NCI-H187 (cell line): ENCODE results near the gene IQCN.

Source experiments
- DNase-seq, 2 experiments: peaks; one replicate each; lab custom pipeline; 2025; lab: John Stamatoyannopoulos, UW

IQCN gene

GRCh38 chr19:18266771-18267686 lies 7.2 kb downstream of the IQCN start:
- DNase-seq, result no peak

DNA sequence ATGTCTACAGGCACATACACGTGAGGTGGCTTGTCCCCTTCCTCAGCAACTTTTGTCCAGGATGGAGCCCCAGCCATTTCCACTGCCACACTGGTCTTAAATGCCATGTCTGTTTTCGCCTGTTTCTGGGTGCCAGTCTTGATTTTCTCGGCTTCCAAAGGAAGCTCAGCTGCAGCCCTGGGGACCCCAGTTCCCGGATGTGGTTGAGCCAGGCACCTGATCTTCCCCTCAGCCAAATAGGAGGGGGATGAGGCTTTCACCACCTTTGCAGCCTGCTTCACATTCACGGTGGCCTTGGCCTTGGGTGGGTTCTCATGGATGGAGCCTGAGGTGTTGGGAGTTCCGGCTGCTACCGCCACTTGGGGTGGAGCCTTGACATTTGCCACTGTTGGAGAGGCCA lies 8.7 kb downstream of the IQCN start:
- no peak for DNase-seq

- no peak for DNase-seq
These were observed 9.2 kb downstream of the IQCN start for GRCh38 chr19:18264971-18265540.

DNA sequence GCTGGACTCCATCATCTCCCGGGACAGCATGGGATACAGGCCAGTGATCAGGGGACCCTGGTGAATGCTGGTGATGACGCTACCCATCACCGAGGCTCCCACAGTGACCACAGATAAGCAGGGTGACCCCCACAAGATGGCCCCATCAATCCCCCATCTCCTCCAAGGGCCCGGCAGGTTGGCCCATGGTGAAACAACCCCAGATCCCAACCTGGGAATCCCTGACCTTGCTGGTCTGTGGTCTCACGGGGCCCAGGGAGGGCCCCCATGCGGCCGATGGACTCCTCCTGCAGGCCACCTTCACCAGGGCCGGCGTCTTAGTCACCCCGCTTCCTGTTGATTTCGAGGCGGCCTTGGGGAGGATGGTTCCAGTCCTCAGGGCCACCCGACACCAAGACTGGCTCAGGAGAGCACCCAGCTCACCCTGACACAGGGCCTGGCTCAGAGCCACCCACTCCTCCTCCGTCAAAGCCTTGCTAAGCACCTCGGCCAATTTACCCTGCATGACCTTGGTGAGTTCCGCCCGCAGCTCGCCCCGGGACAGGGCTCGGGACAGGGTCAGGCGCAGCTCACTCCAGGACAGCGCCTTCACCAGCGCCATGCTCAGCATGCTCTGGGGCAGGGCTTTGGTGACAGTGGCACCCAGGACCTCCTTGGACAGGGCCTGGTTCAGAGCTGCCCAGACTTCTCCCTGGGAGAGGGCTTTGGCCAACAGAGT lies 10.0 kb downstream of the IQCN start:
- DNase-seq, result no peak

DNA sequence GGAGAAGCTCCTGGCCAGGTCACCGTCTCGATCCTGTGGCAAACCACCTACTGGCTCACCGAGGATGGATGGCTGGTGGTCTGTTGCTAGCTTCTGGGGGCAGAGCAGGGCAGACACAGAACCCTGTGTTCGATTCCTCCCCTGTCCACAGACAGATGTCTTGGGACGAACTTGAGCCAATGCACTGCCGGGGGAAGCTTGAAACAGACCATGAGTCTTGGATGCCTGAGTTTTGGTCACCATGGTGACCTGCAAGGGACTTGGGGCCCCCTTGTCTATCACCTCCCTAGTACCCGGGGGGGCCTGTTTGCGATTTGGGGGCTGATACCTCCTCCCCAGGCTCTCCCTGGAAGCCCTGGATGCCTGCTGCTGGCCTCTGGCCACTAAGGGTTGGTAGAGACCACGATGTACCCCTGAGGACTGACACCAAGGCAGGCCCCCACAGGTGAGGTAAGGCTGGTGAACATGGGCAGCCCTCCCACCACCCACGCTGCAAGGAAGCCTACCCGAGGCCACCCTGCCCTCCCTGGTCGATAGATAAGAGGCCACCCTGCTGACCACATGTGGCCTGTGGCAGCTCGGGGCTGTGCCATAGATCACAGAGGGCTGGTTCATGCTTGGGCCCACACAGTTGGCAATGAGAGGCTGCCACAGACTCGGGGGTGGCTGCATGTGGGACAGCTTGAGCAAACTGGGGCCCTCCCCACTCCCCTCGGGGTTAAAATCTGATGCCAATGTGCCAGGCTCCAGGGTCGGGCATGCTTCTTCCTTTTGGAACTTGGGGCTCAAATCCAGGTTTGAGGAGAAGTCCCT lies 10.7 kb downstream of the IQCN start:
- DNase-seq, result no peak

- DNase-seq, result no peak
These were observed 11.3 kb downstream of the IQCN start for GRCh38 chr19:18262917-18263316.

DNA sequence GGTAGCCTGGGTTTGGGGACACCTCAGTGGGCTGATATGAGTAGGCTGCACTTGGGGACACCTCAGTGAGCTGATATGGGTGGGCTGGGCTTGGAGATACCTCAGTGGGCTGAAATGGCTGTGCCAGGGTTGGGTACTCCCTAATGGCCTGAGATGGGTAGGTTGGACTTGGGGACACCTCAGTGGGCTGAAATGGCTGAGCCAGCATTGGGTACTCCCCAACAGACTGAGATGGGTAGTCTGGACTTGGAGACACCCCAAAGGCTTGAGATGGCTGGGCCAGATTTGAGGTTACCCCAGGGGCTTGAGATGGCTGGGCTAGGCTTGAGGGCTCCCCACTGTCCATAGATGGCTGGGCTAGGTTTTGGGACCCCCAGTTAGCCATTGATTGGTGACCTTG lies 12.1 kb downstream of the IQCN start:
- DNase-seq, result no peak

- no peak for DNase-seq
These were observed 12.8 kb downstream of the IQCN start for GRCh38 chr19:18261474-18261873.

GRCh38 chr19:18259893-18260292 lies 14.4 kb downstream of the IQCN start:
- no peak for DNase-seq

GRCh38 chr19:18257503-18258470 lies 16.5 kb downstream of the IQCN start:
- DNase-seq, result no peak

GRCh38 chr19:18254546-18255503 lies 19.4 kb downstream of the IQCN start:
- peak in 1 of 2 experiments; percentile 13 for DNase-seq

- DNase-seq, result no peak
These were observed 20.5 kb downstream of the IQCN start for GRCh38 chr19:18253716-18254115.

GRCh38 chr19:18253130-18253529 lies 21.1 kb downstream of the IQCN start:
- no peak for DNase-seq

GRCh38 chr19:18252370-18252717 lies 21.9 kb downstream of the IQCN start:
- DNase-seq, result no peak

- DNase-seq, result peak; percentile 2 to 65
These were observed 22.5 kb downstream of the IQCN start for GRCh38 chr19:18251587-18252369.

DNA sequence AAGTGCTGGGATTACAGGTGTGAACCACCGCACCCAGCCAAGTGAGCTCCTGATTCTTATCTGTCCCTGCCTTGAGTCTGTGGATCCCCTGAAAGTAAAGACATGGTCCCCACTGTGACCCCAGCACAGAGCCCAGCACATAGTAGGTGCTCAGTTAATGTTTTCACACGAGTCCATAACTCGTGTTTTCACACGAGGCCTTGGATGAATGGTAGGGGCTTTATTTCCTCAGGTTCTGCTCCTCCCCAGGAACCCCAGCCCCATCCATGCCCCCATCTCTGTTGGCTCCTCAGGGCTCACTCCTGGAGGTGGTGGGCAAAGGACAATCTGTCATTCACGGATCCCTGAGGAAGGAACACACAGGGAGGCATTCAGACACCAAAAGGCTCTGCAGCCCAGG lies 24.4 kb downstream of the IQCN start:
- DNase-seq, result no peak

- DNase-seq, result no peak
These were observed 29.0 kb downstream of the IQCN start for GRCh38 chr19:18245297-18245696.

- DNase-seq, result no peak
These were observed 34.9 kb downstream of the IQCN start for GRCh38 chr19:18239303-18239702.

GRCh38 chr19:18234194-18234593 lies 40.1 kb downstream of the IQCN start:
- no peak for DNase-seq
